HFF-Myc (cell line): ENCODE measurements around the gene NEBL.

ENCODE experiments used
- DNase-seq: peaks from one replicate; pipeline ENCODE4 v3.0.0-alpha.2; 2011; ENCODE audit warnings: low read depth; ENCODE audit errors: extremely low read depth
- H3K4me3 ChIP-seq: replicated peaks from 2 replicates; pipeline ENCODE4 v1.5.1; 2011; ENCODE audit warnings: low read depth, mild to moderate bottlenecking, control low read depth, low read length
- CTCF ChIP-seq: IDR thresholded peaks from 2 replicates; pipeline ENCODE4 v1.5.1; 2012; ENCODE audit warnings: mild to moderate bottlenecking, low read depth, low read length, control low read depth; ENCODE audit errors: missing control alignments

NEBL gene

GRCh38 chr10:20870834-20871233 lies 26.3 kb downstream of the NEBL start:
- no peak overlapping the region for H3K4me3 ChIP-seq
- DNase-seq: no peak
- no peak for TF ChIP-seq CTCF

GRCh38 chr10:20863008-20863407 lies 34.1 kb downstream of the NEBL start:
- DNase-seq: no peak
- H3K4me3 ChIP-seq: no peak overlapping the region
- no peak for TF ChIP-seq CTCF

- peak; percentile 6 for TF ChIP-seq CTCF
- peak; percentile 3 for DNase-seq
- H3K4me3 ChIP-seq: no peak overlapping the region
Observed at GRCh38 chr10:20858292-20859124, 38.6 kb downstream of the NEBL start.

GRCh38 chr10:20856484-20856883 lies 40.6 kb downstream of the NEBL start:
- TF ChIP-seq CTCF: no peak
- H3K4me3 ChIP-seq: no peak overlapping the region
- DNase-seq: no peak

GRCh38 chr10:20855398-20856038 lies 41.6 kb downstream of the NEBL start:
- DNase-seq: no peak
- peak; percentile 13 for TF ChIP-seq CTCF
- no peak overlapping the region for H3K4me3 ChIP-seq

GRCh38 chr10:20853276-20853675 lies 43.8 kb downstream of the NEBL start:
- TF ChIP-seq CTCF: no peak
- H3K4me3 ChIP-seq: no peak overlapping the region
- DNase-seq: no peak
